Skeletal muscle cell (primary cell): ENCODE results near the gene GIMD1.
"Not testable (repeated sequence)": the region's sequence is repeated elsewhere in the genome, so short reads cannot be mapped to it uniquely, and the experiment has no call there.

Source experiments
- DNase-seq: peaks from one replicate; pipeline ENCODE4 v3.0.0-alpha.2; 2010; ENCODE audit warnings: low read depth
- H3K4me3 ChIP-seq: 2 replicates; pipeline ENCODE4 v1.5.1; 2011; ENCODE audit warnings: low read depth, mild to moderate bottlenecking, control low read depth, low read length, moderate library complexity

The GIMD1 gene

GRCh38 chr4:106355193-106355592 is 13.4 kb downstream of the GIMD1 start:
- H3K4me3 ChIP-seq = no peak overlapping the region

GRCh38 chr4:106353786-106354185 is 14.8 kb downstream of the GIMD1 start:
- DNase-seq = no peak
- no peak overlapping the region for H3K4me3 ChIP-seq

More at GRCh38 chr4:106355193-106355592, 13.4 kb downstream of the GIMD1 start:
- no peak for DNase-seq

DNA sequence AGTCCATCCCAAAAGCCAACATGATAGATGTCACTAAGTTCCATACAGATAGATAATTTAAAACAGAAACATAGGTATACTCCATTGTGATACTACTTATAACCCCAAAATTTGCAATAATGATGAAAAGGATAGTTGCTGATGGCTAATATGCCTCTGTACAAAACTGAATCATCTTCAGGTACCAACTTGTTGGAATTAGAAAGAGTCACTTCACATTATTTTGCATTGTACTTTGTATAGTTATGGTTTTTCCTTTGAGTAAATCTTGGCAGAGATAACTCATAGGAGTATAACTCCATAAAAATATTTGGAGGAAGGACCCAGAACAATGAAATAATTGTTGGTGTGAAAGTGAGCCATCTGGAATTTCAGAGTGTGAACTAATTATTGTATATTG is 17.6 kb downstream of the GIMD1 start:
- no peak for DNase-seq
- no peak overlapping the region for H3K4me3 ChIP-seq

- DNase-seq = no peak
- no peak overlapping the region for H3K4me3 ChIP-seq
Observed at GRCh38 chr4:106347167-106347566, 21.4 kb downstream of the GIMD1 start.

GRCh38 chr4:106344647-106344970 is 24.0 kb downstream of the GIMD1 start:
- DNase-seq = no peak

GRCh38 chr4:106343865-106344646 is 24.5 kb downstream of the GIMD1 start:
- H3K4me3 ChIP-seq = no peak overlapping the region
- no peak for DNase-seq

More at GRCh38 chr4:106344647-106344970, 24.0 kb downstream of the GIMD1 start:
- H3K4me3 ChIP-seq = no peak overlapping the region

- DNase-seq = no peak
Observed at GRCh38 chr4:106340774-106341173, 27.8 kb downstream of the GIMD1 start.

DNA sequence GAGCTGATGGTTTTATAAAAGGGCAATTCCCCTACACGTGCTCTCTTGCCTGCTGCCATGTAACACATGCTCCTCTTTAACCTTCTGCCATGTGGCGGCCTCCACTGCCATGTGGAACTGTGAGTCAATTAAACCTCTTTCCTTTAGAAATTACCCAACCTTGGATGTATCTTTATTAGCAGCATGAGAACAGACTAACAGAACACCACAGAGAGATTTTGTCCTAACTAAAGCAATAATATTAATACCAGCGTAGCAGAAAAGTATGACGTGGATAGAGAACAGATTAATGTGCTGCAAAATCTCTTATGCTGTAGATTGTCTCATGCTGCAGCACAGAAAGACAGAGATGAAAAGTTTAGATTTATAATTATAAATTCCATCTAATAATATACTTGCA is 29.1 kb downstream of the GIMD1 start:
- DNase-seq = no peak
- H3K4me3 ChIP-seq = no peak overlapping the region

More at GRCh38 chr4:106340774-106341173, 27.8 kb downstream of the GIMD1 start:
- no peak overlapping the region for H3K4me3 ChIP-seq

GRCh38 chr4:106338671-106339070 is 29.9 kb downstream of the GIMD1 start:
- no peak overlapping the region for H3K4me3 ChIP-seq
- no peak for DNase-seq

DNA sequence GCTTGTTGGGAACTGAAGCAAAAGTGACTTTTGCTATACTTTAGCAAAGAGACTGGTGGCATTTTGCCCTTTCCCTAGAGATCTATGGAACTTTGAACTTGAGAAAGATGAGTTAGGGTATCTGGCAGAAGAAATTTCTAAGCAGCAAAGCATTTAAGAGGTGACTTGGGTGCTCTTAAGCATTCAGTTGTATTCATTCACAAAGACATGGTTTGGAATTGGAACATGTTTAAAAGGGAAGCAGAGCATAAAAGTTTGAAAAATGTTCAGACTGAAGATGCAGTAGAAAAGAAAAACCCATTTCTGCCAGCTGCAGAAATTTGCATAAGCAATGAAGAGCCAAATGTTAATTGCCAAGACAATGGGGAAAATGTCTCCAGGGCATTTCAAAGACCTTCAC is 30.7 kb downstream of the GIMD1 start:
- no peak overlapping the region for H3K4me3 ChIP-seq
- no peak for DNase-seq

GRCh38 chr4:106336618-106337017 is 32.0 kb downstream of the GIMD1 start:
- no peak for DNase-seq

GRCh38 chr4:106334741-106335470 is 33.7 kb downstream of the GIMD1 start:
- no peak overlapping the region for H3K4me3 ChIP-seq
- no peak for DNase-seq

More at GRCh38 chr4:106336618-106337017, 32.0 kb downstream of the GIMD1 start:
- H3K4me3 ChIP-seq = no peak overlapping the region

- no peak overlapping the region for H3K4me3 ChIP-seq
- DNase-seq = no peak
Observed at GRCh38 chr4:106333186-106333585, 35.4 kb downstream of the GIMD1 start.

DNA sequence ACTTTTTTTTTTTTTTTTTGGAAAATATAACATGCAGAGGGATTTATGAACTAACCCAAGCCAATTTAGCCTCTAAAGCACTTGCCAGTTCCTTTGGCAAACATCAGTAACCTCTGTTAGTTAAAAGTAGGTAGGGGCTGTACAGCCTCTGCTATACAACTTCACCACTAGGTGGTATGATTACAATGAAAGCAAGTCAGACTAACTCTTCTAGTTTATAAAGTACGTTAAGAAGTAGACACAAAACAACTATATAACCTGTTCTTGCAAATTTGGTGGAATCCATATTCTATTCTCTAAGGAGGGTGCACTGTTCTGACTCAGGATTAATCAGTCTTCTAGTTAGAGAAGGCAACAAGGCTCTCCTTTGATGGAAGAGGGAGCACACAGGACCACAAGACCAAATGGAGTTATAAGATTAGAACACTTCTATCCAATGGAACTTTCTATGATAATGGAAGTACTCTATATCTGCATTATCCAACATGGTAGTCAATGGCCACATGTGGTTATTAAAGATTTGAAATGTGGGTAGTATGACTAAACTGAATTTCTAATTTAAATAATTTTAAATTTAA is 39.4 kb downstream of the GIMD1 start:
- H3K4me3 ChIP-seq = no peak overlapping the region
- peak; percentile 17 for DNase-seq

DNA sequence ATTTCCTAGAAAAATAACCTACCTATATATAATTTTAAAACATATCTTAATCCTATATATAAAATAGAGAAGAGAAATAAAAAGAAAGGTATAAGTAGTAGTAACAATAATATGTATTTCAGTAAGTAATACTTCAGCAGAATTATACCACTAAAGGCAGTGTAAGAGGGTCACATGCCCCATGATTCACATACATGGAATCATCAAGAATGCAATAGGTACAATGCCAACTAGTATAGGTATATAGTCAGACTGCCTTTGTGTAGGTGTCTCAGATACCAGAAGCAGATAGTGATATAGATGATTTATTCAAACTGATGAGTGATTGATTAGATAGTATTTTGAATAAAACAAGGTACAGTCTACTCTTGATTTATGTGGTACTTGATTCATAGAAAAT is 42.8 kb downstream of the GIMD1 start:
- H3K4me3 ChIP-seq = no peak overlapping the region
- no peak for DNase-seq

- H3K4me3 ChIP-seq = no peak overlapping the region
- no peak for DNase-seq
Observed at GRCh38 chr4:106323119-106323518, 45.5 kb downstream of the GIMD1 start.

GRCh38 chr4:106321814-106322213 is 46.8 kb downstream of the GIMD1 start:
- H3K4me3 ChIP-seq, DNase-seq: not testable (repeated sequence)

DNA sequence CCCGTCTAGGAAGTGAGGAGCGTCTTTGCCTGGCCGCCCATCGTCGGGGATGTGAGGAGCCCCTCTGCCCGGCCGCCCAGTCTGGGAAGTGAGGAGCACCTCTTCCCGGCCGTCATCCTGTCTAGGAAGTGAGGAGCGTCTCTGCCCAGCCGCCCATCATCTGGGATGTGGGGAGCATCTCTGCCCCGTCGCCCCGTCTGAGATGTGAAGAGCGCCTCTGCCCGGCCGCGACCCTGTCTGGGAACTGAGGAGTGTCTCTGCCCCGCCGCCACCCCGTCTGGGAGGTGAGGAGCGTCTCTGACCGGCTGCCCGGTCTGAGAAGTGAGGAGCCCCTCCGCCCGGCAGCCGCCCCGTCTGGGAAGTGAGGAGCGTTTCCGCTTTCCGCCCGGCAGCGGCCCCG is 47.4 kb downstream of the GIMD1 start:
- H3K4me3 ChIP-seq, DNase-seq: not testable (repeated sequence)

DNA sequence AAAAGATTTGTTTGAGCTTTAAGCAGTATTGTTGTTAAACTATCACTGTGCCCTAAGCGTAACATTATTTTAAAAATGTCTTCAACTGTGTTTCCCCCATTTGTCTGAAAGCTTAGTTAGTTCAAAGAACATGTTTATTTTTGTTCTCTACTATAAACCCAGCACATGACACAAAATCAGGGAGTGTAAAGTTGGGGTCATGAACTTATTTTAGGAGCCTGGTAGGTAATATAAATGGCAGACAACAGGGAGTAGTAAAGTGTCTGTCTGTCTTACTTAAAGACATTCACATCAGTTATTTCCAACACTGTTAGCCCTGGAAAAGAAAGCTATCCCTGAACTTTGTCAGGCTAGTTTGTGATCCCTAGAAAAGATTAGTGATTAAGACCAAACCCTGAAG is 48.3 kb downstream of the GIMD1 start:
- no peak for DNase-seq

DNA sequence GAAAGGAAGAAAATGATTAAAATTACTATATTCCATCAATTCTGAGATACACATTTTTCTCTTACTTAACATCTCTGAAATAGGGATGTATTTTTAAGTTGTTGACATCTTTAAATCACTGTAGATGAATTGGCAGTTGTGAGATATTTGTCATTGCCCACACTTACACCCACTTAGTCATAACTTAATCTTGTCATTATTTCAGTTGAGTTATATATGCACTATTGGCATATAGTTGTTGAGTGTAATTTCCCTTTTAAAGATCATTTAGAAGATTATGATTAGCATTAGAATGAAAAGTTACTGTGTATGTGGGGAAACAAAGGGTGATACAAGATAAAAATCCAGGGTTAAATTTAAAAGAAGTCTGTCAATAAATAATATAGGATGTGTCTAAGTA is 50.1 kb downstream of the GIMD1 start:
- DNase-seq = no peak
- no peak overlapping the region for H3K4me3 ChIP-seq

More for the DNA sequence above, 48.3 kb downstream of the GIMD1 start:
- no peak overlapping the region for H3K4me3 ChIP-seq
